ENCODE data around the gene CATSPERZ. TPM values are rescaled to one million over a fixed set of nuclear protein-coding genes. Genes with fewer than 3 reads are reported as not detected.
A peak's percentile ranks its signal among the peaks of the same experiment; 100 is the strongest.

The CATSPERZ gene
- total and polyA plus RNA-seq, 8 donors: 0.27 to 1.5 (median 0.51) TPM; not detected in 5

GRCh38 chr11:64266339-64266738, 33.8 kb upstream of the CATSPERZ start:
- WGBS, 2 donors: 86% methylated on average over 15 of the region's 15 CpGs

GRCh38 chr11:64267207-64267945, 32.8 kb upstream of the CATSPERZ start:
- ATAC-seq (no peak), FAIRE-seq (no peak), DNase-seq (peak in 3 of 6 donors; percentile 64 to 82 (median 65))
- H3K9me3 ChIP-seq: no peaks in the 10 kb centered on the region
- H3K4me3 ChIP-seq: no peak overlapping the region
- no peaks in the 10 kb centered on the region for H3K27me3 ChIP-seq
- peak overlapping the region in 3 of 4 donors; percentile 95 to 96 (median 96) for H3K27ac ChIP-seq
- H3K4me1 ChIP-seq: peaks cover 0 to 12% (median 5%) of the 10 kb centered on the region in 3 donors
- 88 to 90% methylated on average over 27 of the region's 27 CpGs for WGBS, 2 donors
- intact Hi-C loops (cut with DNase I): no loop called here
- H3K36me3 ChIP-seq: no peaks in the 10 kb centered on the region
- TF ChIP-seq CTCF (IDR thresholded peaks at IDR 0.05): no peak

More at GRCh38 chr11:64266339-64266738, 33.8 kb upstream of the CATSPERZ start:
- FAIRE-seq (no peak), ATAC-seq (no peak), DNase-seq (peak in 3 of 6 donors; percentile 55 to 74 (median 64))
- Histone ChIP-seq H3K4me1 (peaks cover 0 to 12% (median 5%) of the 10 kb centered on the region in 3 donors), H3K9me3 (no peaks in the 10 kb centered on the region), H3K36me3 (no peaks in the 10 kb centered on the region), H3K27ac (no peak overlapping the region), H3K27me3 (no peaks in the 10 kb centered on the region), H3K4me3 (no peak overlapping the region)
- TF ChIP-seq CTCF (IDR thresholded peaks at IDR 0.05): no peak
- intact Hi-C loops (cut with DNase I): no loop called here

- no peak for TF ChIP-seq CTCF (IDR thresholded peaks at IDR 0.05)
- Histone ChIP-seq H3K27ac (peak overlapping the region; percentile 87 to 96 (median 96)), H3K27me3 (no peaks in the 10 kb centered on the region), H3K9me3 (no peaks in the 10 kb centered on the region), H3K36me3 (no peaks in the 10 kb centered on the region), H3K4me3 (peak overlapping the region in 3 of 4 donors; percentile 43 to 73 (median 63)), H3K4me1 (peaks cover 0 to 14% (median 10%) of the 10 kb centered on the region in 3 donors)
- WGBS, 2 donors: 44 to 47% methylated on average over 23 of the region's 23 CpGs
- DNase-seq (peak; percentile 72 to 88 (median 76)), FAIRE-seq (no peak), ATAC-seq (peak in 1 of 4 donors; percentile 1)
- intact Hi-C loops (cut with DNase I): no loop called here
Measured at GRCh38 chr11:64268025-64268892, 31.9 kb upstream of the CATSPERZ start.

DNA sequence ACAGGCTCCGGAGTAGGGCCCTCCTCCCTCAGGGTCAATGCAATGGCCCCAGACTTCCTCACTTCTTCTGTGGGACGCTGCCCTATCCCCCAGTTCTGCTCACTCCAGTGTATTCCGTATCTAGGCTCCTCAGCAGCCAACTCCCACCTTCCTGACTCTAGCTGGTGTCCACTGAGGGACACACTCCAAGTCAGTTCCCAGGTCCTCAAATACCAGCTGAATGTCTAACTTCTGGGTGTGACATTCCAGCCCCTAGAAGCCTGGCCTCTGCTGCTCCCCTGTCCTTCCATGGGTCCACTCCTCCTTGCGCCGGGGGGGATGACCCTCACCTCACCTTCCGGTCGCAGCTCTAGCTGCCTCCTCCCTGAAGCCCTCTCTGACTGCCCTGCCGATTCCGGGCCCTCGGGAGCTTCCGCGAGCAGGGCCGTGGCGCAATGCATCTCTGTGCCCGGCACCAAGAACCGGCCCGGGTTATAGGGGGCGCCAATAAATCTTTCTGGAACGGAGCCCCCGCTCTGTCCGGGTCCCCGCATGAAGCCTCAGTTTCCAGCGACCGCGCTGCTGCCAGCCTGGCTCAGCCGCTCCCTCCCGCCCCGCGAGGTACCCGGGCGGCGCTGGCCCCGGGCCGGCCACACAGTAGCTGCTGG, 31.1 kb upstream of the CATSPERZ start:
- FAIRE-seq (no peak), ATAC-seq (peak; percentile 6 to 17 (median 13)), DNase-seq (peak in 5 of 6 donors; percentile 64 to 88 (median 79))
- Histone ChIP-seq H3K4me3 (peak overlapping the region; percentile 43 to 73 (median 60)), H3K27me3 (no peaks in the 10 kb centered on the region), H3K27ac (peak overlapping the region; percentile 87 to 96 (median 96)), H3K36me3 (no peaks in the 10 kb centered on the region), H3K9me3 (no peaks in the 10 kb centered on the region), H3K4me1 (peaks cover 0 to 14% (median 10%) of the 10 kb centered on the region in 3 donors)
- no peak for TF ChIP-seq CTCF (IDR thresholded peaks at IDR 0.05)
- 1% methylated on average over 34 of the region's 34 CpGs for WGBS, 2 donors
- intact Hi-C loops (cut with DNase I): no loop called here

Measured in pancreas (tissue), 10 donors.